ENCODE data around the gene PTPN9. TPM values are rescaled to one million over a fixed set of nuclear protein-coding genes. Genes with fewer than 3 reads are reported as not detected.

Gene PTPN9
- total and polyA plus RNA-seq, 10 of the 15 experiments (the other 5 are each of a cell fraction or from before 2014, with no cell fraction given): 7.8 to 29.1 (median 18.5) TPM

- FAIRE-seq: no peak
- no peaks in the 10 kb centered on the region for H3K4me1 ChIP-seq (ENCODE audit: control insufficient read depth, insufficient read depth, low read length)
- ChIA-PET RAD21 (ENCODE audit: unreplicated experiment) (no interaction called here), SMC1A (ENCODE audit: uncharacterized antibody, unreplicated experiment) (no interaction called here), CTCF (no interaction called here), POLR2A (no interaction called here)
- H3K4me3 ChIP-seq: no peak overlapping the region
- no peaks in the 10 kb centered on the region for H3K9me3 ChIP-seq (replicated peaks; ENCODE audit: control insufficient read depth, insufficient read depth, low read length)
- intact Hi-C loops (cut with micrococcal nuclease; ENCODE audit: unreplicated experiment): no loop called here
- H3K79me2 ChIP-seq (ENCODE audit: control insufficient read depth, insufficient read depth, low read length): peaks cover 3% of the 10 kb centered on the region
- no peaks in the 10 kb centered on the region for H4K20me1 ChIP-seq (ENCODE audit: control insufficient read depth, insufficient read depth)
- ATAC-seq: no peak
- H2AFZ ChIP-seq (ENCODE audit: control insufficient read depth, low read depth, low read length): no peak overlapping the region
- H3K9ac ChIP-seq (ENCODE audit: control insufficient read depth, insufficient read depth, low read length): no peak overlapping the region
- H3K27ac ChIP-seq (ENCODE audit: control insufficient read depth, insufficient read depth): no peak overlapping the region
- no peak overlapping the region for H3K4me2 ChIP-seq (ENCODE audit: control insufficient read depth, insufficient read depth)
- no TSS peak for BruUV-seq (replicated peaks)
- H3K36me3 ChIP-seq (ENCODE audit: control insufficient read depth in 2 of 2, insufficient read depth in 2 of 2, low read length in 1 of 2): no peaks in the 10 kb centered on the region
- DNase-seq (ENCODE audit: low read depth, low spot score): no peak
- WGBS (ENCODE audit: insufficient coverage, insufficient replicate concordance, low lambda C conversion rate, missing lambda C conversion rate): 92% methylated on average over 7 of the region's 7 CpGs
- H3K27me3 ChIP-seq (replicated peaks in 1 of 2; ENCODE audit: control insufficient read depth in 2 of 2, insufficient read depth in 2 of 2, low read length in 1 of 2): no peaks in the 10 kb centered on the region
- in situ Hi-C loops (cut with MboI): no loop called here
- TF ChIP-seq ZNF217 (IDR thresholded peaks at IDR 0.05) (no peak), SMAD1 (IDR thresholded peaks at IDR 0.05; ENCODE audit: low read depth, partially characterized antibody) (no peak), YY1 (IDR thresholded peaks at IDR 0.05; ENCODE audit: low read depth, low read length) (no peak), RELA (IDR thresholded peaks at IDR 0.05; ENCODE audit: borderline replicate concordance, partially characterized antibody) (no peak), CREB1 (IDR thresholded peaks at IDR 0.05; ENCODE audit: low read depth) (no peak), ZNF592 (IDR thresholded peaks at IDR 0.05) (no peak), ZBTB40 (IDR thresholded peaks at IDR 0.05; ENCODE audit: borderline replicate concordance) (no peak), NRF1 (conservative IDR thresholded peaks at IDR 0.05; ENCODE audit: low read depth, low read length) (no peak), E4F1 (IDR thresholded peaks at IDR 0.05; ENCODE audit: borderline replicate concordance, partially characterized antibody) (no peak), SIN3A (IDR thresholded peaks at IDR 0.05; ENCODE audit: low read depth, low read length) (no peak), EZH2 (IDR thresholded peaks at IDR 0.05; ENCODE audit: borderline replicate concordance, control insufficient read depth, low read depth, low read length) (no peak)
Measured at GRCh38 chr15:75538376-75538775, 40.7 kb downstream of the PTPN9 start.
